ENCODE results near the gene RPS6KA5.

GRCh38 chr14:90996967-90997366 is 63.5 kb downstream of the RPS6KA5 start:
- no peak for TF ChIP-seq CTCF (IDR thresholded peaks at IDR 0.05)
- no peak for TF ChIP-seq ZFX (IDR thresholded peaks at IDR 0.05; ENCODE audit: borderline replicate concordance)
